Fibroblast of skin of scalp (primary cell): Measurements from ENCODE around the gene TMEM151A. TPM values are rescaled to one million over a fixed set of nuclear protein-coding genes. Genes with fewer than 3 reads are reported as not detected.
"Not testable (repeated sequence)": the region's sequence is repeated elsewhere in the genome, so short reads cannot be mapped to it uniquely, and the experiment has no call there.

Source experiments
- DNase-seq: peaks from one replicate; pipeline ENCODE4 v3.0.0-alpha.2; 2013
- polyA plus RNA-seq, 2 experiments: library from polyadenylated mRNA; unstranded; fragments of 120-200 nt; gene quantifications; one replicate each; pipeline ENCODE4 v1.2.1, GENCODE V29; 2013; ENCODE audit not compliant: insufficient read length in 2 of 2

The TMEM151A gene
- polyA plus RNA-seq (2013, experiment 1 of 2; ENCODE audit: insufficient read length), result 0.29 TPM
- polyA plus RNA-seq (2013, experiment 2 of 2; ENCODE audit: insufficient read length), result 0.37 TPM

GRCh38 chr11:66291706-66292542 lies at the start of gene TMEM151A:
Gene TMEM151A, plus strand, starts transcription at chr11:66291894. Its CDS starts 120 bp downstream, at chr11:66292014.
- DNase-seq, result no peak

- DNase-seq, result no peak
These were observed 49.5 kb upstream of the TMEM151A start for GRCh38 chr11:66242095-66242765.

- no peak for DNase-seq
These were observed 47.7 kb upstream of the TMEM151A start for GRCh38 chr11:66243782-66244535.

GRCh38 chr11:66247295-66247694 lies 44.4 kb upstream of the TMEM151A start:
- DNase-seq, result no peak

- DNase-seq, result no peak
These were observed 43.9 kb upstream of the TMEM151A start for GRCh38 chr11:66247801-66248200.

- DNase-seq, result no peak
These were observed 42.8 kb upstream of the TMEM151A start for GRCh38 chr11:66248903-66249302.

GRCh38 chr11:66251809-66252208 lies 39.9 kb upstream of the TMEM151A start:
- DNase-seq, result no peak

GRCh38 chr11:66253081-66253480 lies 38.6 kb upstream of the TMEM151A start:
- DNase-seq, result not testable (repeated sequence)

- DNase-seq, result no peak
These were observed 33.2 kb upstream of the TMEM151A start for GRCh38 chr11:66258473-66258893.

GRCh38 chr11:66259225-66259624 lies 32.5 kb upstream of the TMEM151A start:
- no peak for DNase-seq

GRCh38 chr11:66259956-66260355 lies 31.7 kb upstream of the TMEM151A start:
- DNase-seq, result no peak

- DNase-seq, result no peak
These were observed 30.1 kb upstream of the TMEM151A start for GRCh38 chr11:66261578-66261977.

GRCh38 chr11:66262191-66262590 lies 29.5 kb upstream of the TMEM151A start:
- DNase-seq, result no peak

GRCh38 chr11:66262696-66263095 lies 29.0 kb upstream of the TMEM151A start:
- DNase-seq, result no peak

- no peak for DNase-seq
These were observed 28.5 kb upstream of the TMEM151A start for GRCh38 chr11:66263231-66263630.

- DNase-seq, result no peak
These were observed 27.9 kb upstream of the TMEM151A start for GRCh38 chr11:66263785-66264184.

GRCh38 chr11:66264383-66264782 lies 27.3 kb upstream of the TMEM151A start:
- no peak for DNase-seq

GRCh38 chr11:66264914-66265313 lies 26.8 kb upstream of the TMEM151A start:
- DNase-seq, result no peak

- DNase-seq, result no peak
These were observed 25.9 kb upstream of the TMEM151A start for GRCh38 chr11:66265531-66266377.

- no peak for DNase-seq
These were observed 25.2 kb upstream of the TMEM151A start for GRCh38 chr11:66266378-66267038.

- DNase-seq, result no peak
These were observed 24.7 kb upstream of the TMEM151A start for GRCh38 chr11:66267039-66267378.
